Measurements from ENCODE around the gene POPDC2.

POPDC2 gene

GRCh38 chr3:119625451-119626153 lies 34.8 kb downstream of the POPDC2 start:
- no peak for TF ChIP-seq RAD21 (IDR thresholded peaks at IDR 0.05; ENCODE audit: low read depth)
- no peak for TF ChIP-seq TCF12 (IDR thresholded peaks at IDR 0.05; ENCODE audit: low read depth)
- no peak for TF ChIP-seq CEBPB (IDR thresholded peaks at IDR 0.05)
- no peak for TF ChIP-seq CREB1 (IDR thresholded peaks at IDR 0.05; ENCODE audit: low read depth)
- TF ChIP-seq NFIC (IDR thresholded peaks at IDR 0.05): no peak
- no peak for TF ChIP-seq USF1 (IDR thresholded peaks at IDR 0.05)
- no peak for TF ChIP-seq TAF1 (IDR thresholded peaks at IDR 0.05; ENCODE audit: low read depth)
- TF ChIP-seq ZBTB7A (IDR thresholded peaks at IDR 0.05; ENCODE audit: low read depth): no peak
- TF ChIP-seq YY1 (IDR thresholded peaks at IDR 0.05; ENCODE audit: low read depth): no peak
- no peak for TF ChIP-seq FOXM1 (IDR thresholded peaks at IDR 0.05; ENCODE audit: borderline replicate concordance, low read depth)
- TF ChIP-seq TEAD4 (IDR thresholded peaks at IDR 0.05): no peak
- TF ChIP-seq REST (IDR thresholded peaks at IDR 0.05; ENCODE audit: low read depth): no peak
- TF ChIP-seq EGR1 (IDR thresholded peaks at IDR 0.05): no peak
- TF ChIP-seq MAX (IDR thresholded peaks at IDR 0.05): no peak
- no peak for TF ChIP-seq EP300 (IDR thresholded peaks at IDR 0.05; ENCODE audit: borderline replicate concordance)

- no peak for TF ChIP-seq CEBPB (IDR thresholded peaks at IDR 0.05)
- no peak for TF ChIP-seq MAX (IDR thresholded peaks at IDR 0.05)
- TF ChIP-seq EP300 (IDR thresholded peaks at IDR 0.05; ENCODE audit: borderline replicate concordance): no peak
- no peak for TF ChIP-seq YY1 (IDR thresholded peaks at IDR 0.05; ENCODE audit: low read depth)
- no peak for TF ChIP-seq TEAD4 (IDR thresholded peaks at IDR 0.05)
- TF ChIP-seq FOXM1 (IDR thresholded peaks at IDR 0.05; ENCODE audit: borderline replicate concordance, low read depth): no peak
- TF ChIP-seq TAF1 (IDR thresholded peaks at IDR 0.05; ENCODE audit: low read depth): no peak
- TF ChIP-seq TCF12 (IDR thresholded peaks at IDR 0.05; ENCODE audit: low read depth): no peak
- TF ChIP-seq NFIC (IDR thresholded peaks at IDR 0.05): no peak
- no peak for TF ChIP-seq REST (IDR thresholded peaks at IDR 0.05; ENCODE audit: low read depth)
- no peak for TF ChIP-seq USF1 (IDR thresholded peaks at IDR 0.05)
- no peak for TF ChIP-seq ZBTB7A (IDR thresholded peaks at IDR 0.05; ENCODE audit: low read depth)
Measured at GRCh38 chr3:119624002-119624720, 36.2 kb downstream of the POPDC2 start.

- TF ChIP-seq RAD21 (IDR thresholded peaks at IDR 0.05; ENCODE audit: low read depth) (no peak), ZBTB7A (IDR thresholded peaks at IDR 0.05; ENCODE audit: low read depth) (no peak), TEAD4 (IDR thresholded peaks at IDR 0.05) (no peak), CEBPB (IDR thresholded peaks at IDR 0.05) (no peak), TCF12 (IDR thresholded peaks at IDR 0.05; ENCODE audit: low read depth) (no peak), EGR1 (IDR thresholded peaks at IDR 0.05) (no peak), CREB1 (IDR thresholded peaks at IDR 0.05; ENCODE audit: low read depth) (no peak), REST (IDR thresholded peaks at IDR 0.05; ENCODE audit: low read depth) (no peak), TAF1 (IDR thresholded peaks at IDR 0.05; ENCODE audit: low read depth) (no peak), YY1 (IDR thresholded peaks at IDR 0.05; ENCODE audit: low read depth) (no peak)
Measured at GRCh38 chr3:119620899-119621298, 39.5 kb downstream of the POPDC2 start.

GRCh38 chr3:119619094-119619493 lies 41.3 kb downstream of the POPDC2 start:
- no peak for TF ChIP-seq CREB1 (IDR thresholded peaks at IDR 0.05; ENCODE audit: low read depth)
- TF ChIP-seq TEAD4 (IDR thresholded peaks at IDR 0.05): no peak
- TF ChIP-seq MAX (IDR thresholded peaks at IDR 0.05): no peak
- no peak for TF ChIP-seq TAF1 (IDR thresholded peaks at IDR 0.05; ENCODE audit: low read depth)
- no peak for TF ChIP-seq EP300 (IDR thresholded peaks at IDR 0.05; ENCODE audit: borderline replicate concordance)
- no peak for TF ChIP-seq CEBPB (IDR thresholded peaks at IDR 0.05)
- TF ChIP-seq NFIC (IDR thresholded peaks at IDR 0.05): no peak
- TF ChIP-seq FOXM1 (IDR thresholded peaks at IDR 0.05; ENCODE audit: borderline replicate concordance, low read depth): no peak
- no peak for TF ChIP-seq USF1 (IDR thresholded peaks at IDR 0.05)
- no peak for TF ChIP-seq RAD21 (IDR thresholded peaks at IDR 0.05; ENCODE audit: low read depth)
- no peak for TF ChIP-seq REST (IDR thresholded peaks at IDR 0.05; ENCODE audit: low read depth)
- no peak for TF ChIP-seq ZBTB7A (IDR thresholded peaks at IDR 0.05; ENCODE audit: low read depth)
